Stimulated activated CD8-positive, alpha-beta memory T cell treated with anti-CD3 and anti-CD28 coated beads, Interleukin-4, amount 100 ng/mL, for 4 hours (primary cell): ENCODE results near the gene STOML1.

ENCODE experiments used
- DNase-seq, 2 donors: peaks; one replicate each; pipeline ENCODE4 v3.0.0-alpha.2; 2020; ENCODE audit warnings: low read depth in 2 of 2, low spot score in 1 of 2

STOML1 gene

DNA sequence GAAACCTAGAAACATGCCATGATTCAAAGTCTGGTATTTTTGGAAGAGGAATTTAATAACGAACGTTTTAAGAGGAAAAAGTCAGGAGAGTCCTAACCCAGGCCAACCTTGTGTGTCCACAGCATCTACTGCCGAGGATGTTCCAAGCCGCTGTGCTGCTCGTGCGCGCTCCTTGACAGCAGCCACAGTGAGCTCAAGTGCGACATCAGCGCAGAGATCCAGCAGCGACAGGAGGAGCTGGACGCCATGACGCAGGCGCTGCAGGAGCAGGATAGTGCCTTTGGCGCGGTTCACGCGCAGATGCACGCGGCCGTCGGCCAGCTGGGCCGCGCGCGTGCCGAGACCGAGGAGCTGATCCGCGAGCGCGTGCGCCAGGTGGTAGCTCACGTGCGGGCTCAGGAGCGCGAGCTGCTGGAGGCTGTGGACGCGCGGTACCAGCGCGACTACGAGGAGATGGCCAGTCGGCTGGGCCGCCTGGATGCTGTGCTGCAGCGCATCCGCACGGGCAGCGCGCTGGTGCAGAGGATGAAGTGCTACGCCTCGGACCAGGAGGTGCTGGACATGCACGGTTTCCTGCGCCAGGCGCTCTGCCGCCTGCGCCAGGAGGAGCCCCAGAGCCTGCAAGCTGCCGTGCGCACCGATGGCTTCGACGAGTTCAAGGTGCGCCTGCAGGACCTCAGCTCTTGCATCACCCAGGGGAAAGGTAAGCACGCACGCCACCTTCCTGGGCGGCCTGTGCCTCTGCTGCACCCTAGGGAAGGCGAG, 30.8 kb upstream of the STOML1 start:
- DNase-seq: no peak

DNA sequence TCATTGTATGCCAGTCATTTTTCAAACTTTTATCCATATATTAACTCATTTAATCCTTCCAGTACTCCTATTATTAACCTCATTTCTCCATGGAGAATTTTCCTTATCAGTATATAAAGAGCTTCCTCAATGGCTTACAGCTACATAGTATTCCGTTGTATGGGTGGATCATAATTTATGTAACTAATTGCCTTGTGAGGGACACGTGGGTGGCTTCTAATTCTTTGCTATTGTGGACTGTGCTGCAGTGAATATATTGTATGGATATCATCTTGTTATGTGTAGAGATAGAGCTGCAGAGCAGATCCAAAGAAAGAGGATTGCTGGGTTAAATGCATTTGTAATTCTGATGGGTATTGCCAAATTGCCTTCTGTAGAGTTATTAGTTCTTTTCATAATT, 27.6 kb upstream of the STOML1 start:
- no peak for DNase-seq

- no peak for DNase-seq
Measured at GRCh38 chr15:74013374-74013894, 21.3 kb upstream of the STOML1 start.

- no peak for DNase-seq
Measured at GRCh38 chr15:74011610-74012009, 19.5 kb upstream of the STOML1 start.

DNA sequence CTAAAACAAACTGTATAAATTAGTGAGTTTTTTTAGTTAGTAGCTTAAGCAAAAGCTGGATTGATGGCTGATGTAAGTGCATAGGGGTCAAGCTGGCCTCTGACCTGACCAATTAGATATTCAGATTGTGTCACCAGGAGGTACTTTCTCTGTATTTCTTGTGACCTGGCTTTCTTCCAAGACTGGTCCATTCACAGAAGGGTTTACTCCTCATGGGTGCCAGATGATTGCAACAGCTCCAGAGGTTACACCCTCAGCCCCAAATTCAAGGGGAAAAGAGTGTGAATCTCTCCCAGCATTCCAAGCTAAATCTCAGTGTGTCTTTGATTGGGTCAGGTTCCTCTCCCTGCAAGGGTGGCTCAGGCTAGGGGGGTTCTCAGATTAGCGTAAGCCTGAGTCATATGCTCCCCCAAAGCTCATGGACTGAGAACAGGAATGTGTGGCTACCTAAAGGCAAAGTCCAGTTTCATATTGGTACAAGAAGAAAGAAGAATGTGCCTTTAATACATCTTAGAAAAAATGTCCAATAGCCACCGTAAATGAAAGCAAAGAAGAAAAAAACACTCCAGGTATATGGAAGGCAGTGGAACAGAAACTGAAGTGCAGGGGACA, 18.9 kb upstream of the STOML1 start:
- DNase-seq: no peak

DNA sequence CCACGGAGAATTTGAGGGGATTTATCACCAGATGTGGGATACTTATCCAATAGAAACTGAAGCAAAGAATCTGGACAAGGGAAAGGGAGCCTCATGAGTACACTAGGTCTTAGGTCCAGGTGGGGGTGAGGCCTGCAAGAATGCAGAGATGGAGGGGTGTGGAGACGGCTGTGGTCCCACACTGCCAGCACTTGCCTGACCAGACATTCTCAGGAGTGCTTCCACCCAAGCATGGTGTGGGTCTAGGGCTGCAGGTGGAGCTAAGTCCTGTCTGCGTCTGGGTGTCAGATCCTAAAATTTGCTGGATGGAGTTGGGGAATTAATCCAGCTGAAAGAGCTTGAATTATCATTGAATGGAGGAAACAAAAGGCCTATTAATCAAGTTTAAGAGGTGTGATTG, 16.8 kb upstream of the STOML1 start:
- no peak for DNase-seq

GRCh38 chr15:74007820-74008371, 15.8 kb upstream of the STOML1 start:
- no peak for DNase-seq

DNA sequence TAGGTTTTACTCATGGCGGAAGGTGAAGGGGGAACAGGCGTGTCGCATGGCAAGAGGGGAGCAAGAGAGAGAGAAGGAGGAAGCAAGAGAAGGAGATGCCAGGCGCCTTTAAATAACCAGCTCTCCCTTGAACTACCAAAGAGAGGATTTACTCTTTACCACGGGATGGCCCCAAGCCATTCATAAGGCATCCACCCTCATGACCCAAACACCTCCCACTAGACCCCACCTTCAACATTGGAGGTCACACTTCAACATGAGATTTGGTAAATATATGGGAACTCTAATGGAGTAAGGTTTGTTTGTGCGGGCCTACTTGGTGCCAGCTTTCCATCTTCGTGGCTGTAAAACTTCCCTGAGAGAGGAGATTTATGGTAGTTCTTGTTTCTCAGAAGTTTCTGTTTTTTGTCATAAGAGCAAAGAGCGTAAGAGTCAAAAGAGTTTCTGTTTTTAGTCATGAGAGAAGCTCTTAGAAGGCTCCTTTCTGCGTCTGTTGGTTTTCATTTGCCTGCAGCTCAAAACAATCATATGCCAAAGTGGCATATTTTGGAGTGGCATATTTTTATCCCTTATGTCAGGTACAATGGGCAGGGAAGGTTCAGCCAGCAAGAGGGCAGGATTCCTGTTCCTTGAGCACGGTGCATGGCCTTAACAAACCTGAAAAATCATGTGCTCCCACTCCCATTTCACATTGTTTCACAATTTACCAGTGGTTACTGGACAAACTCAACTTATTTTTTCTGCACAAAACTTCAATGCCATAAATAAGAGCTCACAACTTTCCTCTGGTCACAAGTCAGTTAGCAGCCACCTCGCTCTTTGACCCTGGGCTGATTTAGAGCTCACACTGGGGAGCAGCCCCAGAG, 14.9 kb upstream of the STOML1 start:
- no peak for DNase-seq

DNA sequence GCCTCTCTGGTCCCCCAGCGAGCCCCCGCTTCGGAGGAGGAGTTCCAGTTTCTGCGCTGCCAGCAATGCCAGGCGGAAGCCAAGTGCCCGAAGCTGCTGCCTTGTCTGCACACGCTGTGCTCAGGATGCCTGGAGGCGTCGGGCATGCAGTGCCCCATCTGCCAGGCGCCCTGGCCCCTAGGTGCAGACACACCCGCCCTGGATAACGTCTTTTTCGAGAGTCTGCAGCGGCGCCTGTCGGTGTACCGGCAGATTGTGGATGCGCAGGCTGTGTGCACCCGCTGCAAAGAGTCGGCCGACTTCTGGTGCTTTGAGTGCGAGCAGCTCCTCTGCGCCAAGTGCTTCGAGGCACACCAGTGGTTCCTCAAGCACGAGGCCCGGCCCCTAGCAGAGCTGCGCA, 5.9 kb upstream of the STOML1 start:
- DNase-seq: no peak

- no peak for DNase-seq
Measured at GRCh38 chr15:73996939-73997338, 4.8 kb upstream of the STOML1 start.

- no peak for DNase-seq
Measured at GRCh38 chr15:73996267-73996666, 4.2 kb upstream of the STOML1 start.

GRCh38 chr15:73994912-73995622, 3.0 kb upstream of the STOML1 start:
- DNase-seq: no peak

- peak; percentile 82 to 88 for DNase-seq
Measured at GRCh38 chr15:73994413-73994883, 2.4 kb upstream of the STOML1 start, which contains the start of gene PML. TSS of gene PML (plus strand) at chr15:73994716. CDS start at chr15:73994813, 97 bp downstream.

GRCh38 chr15:73993211-73993994, 1.3 kb upstream of the STOML1 start:
- no peak for DNase-seq

- no peak for DNase-seq
Measured at GRCh38 chr15:73992594-73992898, 451 bp upstream of the STOML1 start.

GRCh38 chr15:73991260-73991659, 835 bp downstream of the STOML1 start:
- DNase-seq: no peak

GRCh38 chr15:73990250-73991005, 1.7 kb downstream of the STOML1 start:
- no peak for DNase-seq

GRCh38 chr15:73989001-73989798, 2.9 kb downstream of the STOML1 start:
- DNase-seq: no peak
